ENCODE results near the gene KCNG3.

The KCNG3 gene

GRCh38 chr2:42443718-42444399 lies 49.9 kb downstream of the KCNG3 start:
- H3K27ac ChIP-seq: no peak overlapping the region

GRCh38 chr2:42442774-42443173 lies 51.0 kb downstream of the KCNG3 start:
- TF ChIP-seq ZFX (IDR thresholded peaks at IDR 0.05): no peak
- TF ChIP-seq CTCF (conservative IDR thresholded peaks at IDR 0.05): no peak
- no peak overlapping the region for H3K27ac ChIP-seq

More at GRCh38 chr2:42443718-42444399, 49.9 kb downstream of the KCNG3 start:
- TF ChIP-seq CTCF (conservative IDR thresholded peaks at IDR 0.05) (no peak), ZFX (IDR thresholded peaks at IDR 0.05) (no peak)

GRCh38 chr2:42438685-42439084 lies 55.1 kb downstream of the KCNG3 start:
- H3K27ac ChIP-seq: no peak overlapping the region
- TF ChIP-seq ZFX (IDR thresholded peaks at IDR 0.05) (no peak), CTCF (conservative IDR thresholded peaks at IDR 0.05) (no peak)

GRCh38 chr2:42436370-42436769 lies 57.4 kb downstream of the KCNG3 start:
- no peak for TF ChIP-seq ZFX (IDR thresholded peaks at IDR 0.05)
- no peak for TF ChIP-seq CTCF (conservative IDR thresholded peaks at IDR 0.05)
- no peak overlapping the region for H3K27ac ChIP-seq

- TF ChIP-seq ZFX (IDR thresholded peaks at IDR 0.05): no peak
- no peak for TF ChIP-seq CTCF (conservative IDR thresholded peaks at IDR 0.05)
- H3K27ac ChIP-seq: no peak overlapping the region
These were observed 58.2 kb downstream of the KCNG3 start for GRCh38 chr2:42435628-42436027.

- no peak for TF ChIP-seq ZFX (IDR thresholded peaks at IDR 0.05)
- no peak for TF ChIP-seq CTCF (conservative IDR thresholded peaks at IDR 0.05)
- no peak overlapping the region for H3K27ac ChIP-seq
These were observed 63.6 kb downstream of the KCNG3 start for GRCh38 chr2:42430188-42430587.

GRCh38 chr2:42429352-42429751 lies 64.4 kb downstream of the KCNG3 start:
- no peak overlapping the region for H3K27ac ChIP-seq
- TF ChIP-seq CTCF (conservative IDR thresholded peaks at IDR 0.05) (no peak), ZFX (IDR thresholded peaks at IDR 0.05) (no peak)
